GM19372 (cell line): ENCODE results near the gene ERGIC3.

Experiments
- ATAC-seq: cut with Tn5 transposase; IDR thresholded peaks from one replicate; pipeline ENCODE4 v1.9.1; 2021; ENCODE audit warnings: mild to moderate bottlenecking, low read depth, moderate library complexity; ENCODE audit not compliant: unreplicated experiment

Gene ERGIC3

DNA sequence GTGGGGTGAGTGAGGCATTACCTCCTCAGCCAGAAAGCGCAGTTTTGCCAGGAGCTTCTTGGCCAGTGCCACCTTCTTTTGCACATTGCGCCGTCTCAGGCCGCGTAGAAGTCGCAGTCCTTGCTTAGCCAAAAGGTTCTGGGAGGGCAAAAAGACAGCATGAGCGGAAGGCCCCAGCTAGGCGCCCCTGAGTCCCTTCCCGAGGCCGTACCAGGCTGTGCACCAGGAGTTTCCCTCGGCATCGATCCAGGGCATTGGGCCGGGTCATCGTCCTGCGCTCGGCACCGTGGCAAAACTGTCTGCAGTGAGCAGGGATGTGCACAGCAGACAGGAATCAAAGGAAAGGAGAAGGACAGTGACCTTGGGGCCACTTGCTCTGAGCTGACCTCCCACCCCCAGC is 53.6 kb downstream of the ERGIC3 start:
- ATAC-seq, result no peak

DNA sequence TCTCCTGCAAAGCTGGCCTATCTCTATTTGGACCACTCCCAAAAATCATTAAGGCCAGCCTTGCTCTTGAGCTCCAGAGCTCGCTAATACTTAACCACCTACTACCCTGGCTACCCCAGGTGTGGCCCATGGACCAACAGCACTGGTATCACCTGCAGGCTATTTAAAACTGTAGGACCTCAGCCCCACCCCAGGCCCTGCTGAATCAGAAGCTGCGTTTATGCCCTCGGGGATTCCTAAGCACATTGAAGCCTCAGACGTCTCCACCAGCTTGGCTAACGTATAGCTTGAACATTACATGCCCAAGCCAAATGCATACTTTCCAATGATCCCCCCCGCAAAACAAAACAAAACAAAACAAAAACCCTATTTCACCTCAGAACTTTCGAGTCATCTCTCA is 54.0 kb downstream of the ERGIC3 start:
- ATAC-seq, result no peak

- no peak for ATAC-seq
These were observed 55.3 kb downstream of the ERGIC3 start for GRCh38 chr20:35597186-35597585.

DNA sequence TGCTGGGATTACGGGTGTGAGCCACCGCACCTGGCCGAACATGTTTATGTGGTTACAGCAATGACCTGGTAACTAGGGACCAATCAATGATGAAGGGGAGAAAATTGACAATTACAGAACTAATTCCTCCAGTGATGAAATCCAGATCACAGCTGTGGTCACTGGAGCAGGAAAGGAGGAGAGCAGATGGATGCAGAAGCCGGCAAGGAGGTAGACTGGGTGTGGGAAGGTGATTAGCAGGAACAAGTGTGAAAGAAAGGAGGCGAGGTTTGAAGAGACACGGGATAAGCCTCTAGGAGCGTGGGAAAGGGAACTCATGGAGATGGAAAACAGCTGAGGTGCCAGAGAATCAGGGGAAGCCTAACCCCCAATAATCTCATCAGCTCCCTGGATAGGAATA is 56.6 kb downstream of the ERGIC3 start:
- no peak for ATAC-seq

- no peak for ATAC-seq
These were observed 57.3 kb downstream of the ERGIC3 start for GRCh38 chr20:35598899-35599775.

DNA sequence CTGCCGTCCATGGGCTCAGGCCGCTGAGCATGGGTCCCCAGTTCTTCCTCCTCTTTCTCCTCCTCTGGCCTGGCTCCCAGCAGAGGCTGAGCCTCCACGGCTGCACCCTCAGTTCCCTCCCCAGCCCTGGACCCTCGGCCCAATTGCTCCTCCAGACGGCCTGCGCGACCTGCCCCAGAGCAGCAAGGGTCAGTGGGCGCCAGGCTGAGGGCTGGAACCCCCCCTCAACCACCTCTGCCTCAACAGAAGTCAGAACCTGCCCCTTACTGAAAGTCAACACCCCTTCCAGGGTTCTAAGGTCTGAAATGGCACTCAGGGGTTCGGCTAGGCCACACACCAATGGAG is 57.9 kb downstream of the ERGIC3 start:
- ATAC-seq, result no peak

DNA sequence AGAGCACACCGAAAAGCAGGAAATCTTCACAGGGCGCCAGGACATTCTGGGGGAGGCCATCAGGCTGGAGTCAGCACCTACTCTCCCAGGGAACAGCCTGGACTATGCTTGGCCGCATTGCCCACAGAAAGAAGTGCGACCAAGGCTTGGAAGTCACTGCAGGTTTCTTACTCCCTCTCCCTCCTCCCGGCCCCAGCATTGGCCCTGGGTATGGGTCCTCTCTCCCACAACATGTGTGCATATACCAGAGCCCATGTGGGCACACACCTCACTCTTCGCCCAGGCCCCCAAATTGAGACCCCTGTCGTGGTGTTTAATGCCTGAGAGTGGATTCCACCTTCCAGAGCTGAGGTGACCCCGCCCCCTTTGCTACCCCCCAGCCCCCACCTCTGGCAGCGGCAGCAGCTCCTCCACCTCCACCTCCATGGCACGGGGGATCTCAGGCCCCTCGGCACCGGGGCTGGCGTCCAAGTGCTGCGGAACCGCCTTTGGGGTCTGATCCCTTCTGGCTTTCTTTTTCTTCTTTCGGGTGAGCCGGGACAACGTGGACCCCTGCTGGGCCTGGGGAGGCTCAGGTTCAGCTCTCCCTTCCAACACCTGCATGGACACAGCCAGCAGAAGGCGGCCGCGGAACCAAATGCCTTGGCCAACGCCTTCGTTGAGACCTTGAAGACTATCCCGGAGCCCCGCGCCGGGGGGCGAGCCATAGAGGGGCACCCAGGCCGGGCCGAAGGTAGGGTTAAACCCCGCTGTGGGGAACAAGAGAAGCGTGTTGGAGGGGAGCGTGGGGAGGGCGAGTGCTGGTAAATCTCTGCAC is 58.5 kb downstream of the ERGIC3 start:
- ATAC-seq, result no peak

GRCh38 chr20:35600993-35601973 is 59.4 kb downstream of the ERGIC3 start:
- no peak for ATAC-seq

- no peak for ATAC-seq
These were observed 60.1 kb downstream of the ERGIC3 start for GRCh38 chr20:35601990-35602389.

GRCh38 chr20:35602851-35603495 is 61.1 kb downstream of the ERGIC3 start:
- no peak for ATAC-seq

DNA sequence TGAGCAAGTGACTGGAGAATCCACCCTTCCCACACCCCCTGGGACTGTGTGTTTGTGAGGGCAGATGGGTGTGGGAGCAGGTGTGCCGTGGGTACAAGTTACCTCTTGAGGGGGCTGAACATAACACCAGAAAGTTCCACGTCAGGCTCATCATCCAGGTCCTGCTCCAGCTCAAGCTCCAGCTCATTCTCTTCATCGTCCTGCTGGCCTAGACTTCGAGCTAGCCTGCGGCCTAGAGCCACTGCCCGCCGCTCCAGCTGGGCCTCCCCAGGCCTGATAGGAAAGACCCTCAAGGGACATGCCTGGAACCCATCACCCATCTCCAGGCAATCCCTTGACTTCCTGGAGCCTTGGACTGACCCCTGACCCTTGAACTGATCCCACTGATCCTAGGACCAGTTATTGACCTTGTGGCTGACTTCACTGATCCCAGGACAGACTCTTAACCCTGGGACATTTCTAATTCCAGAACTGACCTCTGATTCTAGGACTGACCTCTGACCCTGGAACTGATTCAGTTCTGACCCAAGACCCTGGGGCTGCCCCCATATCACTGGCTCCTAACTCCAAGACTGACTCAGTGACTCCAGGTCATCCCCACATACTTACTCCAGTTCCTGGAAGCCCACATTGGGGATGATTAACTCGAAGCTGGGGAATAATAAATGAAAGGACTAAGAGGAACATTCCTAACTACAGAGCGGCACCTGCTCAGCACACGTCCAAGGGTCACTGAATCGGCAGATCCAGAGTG is 62.0 kb downstream of the ERGIC3 start:
- no peak for ATAC-seq

DNA sequence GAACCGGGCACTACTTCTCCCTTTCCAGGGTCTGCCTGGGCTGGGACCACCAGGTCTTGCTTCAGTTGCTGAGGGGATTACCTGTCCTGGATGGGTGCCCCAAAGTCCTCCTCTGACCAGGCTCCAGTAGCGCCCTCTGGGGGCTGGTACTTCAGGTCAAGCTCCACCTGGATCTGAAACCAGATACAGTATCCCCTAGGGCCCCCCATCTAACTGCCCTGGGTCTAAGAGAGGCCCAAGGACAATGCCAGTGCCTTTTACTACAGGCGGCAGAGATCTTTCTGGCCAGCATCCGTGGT is 62.5 kb downstream of the ERGIC3 start:
- ATAC-seq, result no peak

DNA sequence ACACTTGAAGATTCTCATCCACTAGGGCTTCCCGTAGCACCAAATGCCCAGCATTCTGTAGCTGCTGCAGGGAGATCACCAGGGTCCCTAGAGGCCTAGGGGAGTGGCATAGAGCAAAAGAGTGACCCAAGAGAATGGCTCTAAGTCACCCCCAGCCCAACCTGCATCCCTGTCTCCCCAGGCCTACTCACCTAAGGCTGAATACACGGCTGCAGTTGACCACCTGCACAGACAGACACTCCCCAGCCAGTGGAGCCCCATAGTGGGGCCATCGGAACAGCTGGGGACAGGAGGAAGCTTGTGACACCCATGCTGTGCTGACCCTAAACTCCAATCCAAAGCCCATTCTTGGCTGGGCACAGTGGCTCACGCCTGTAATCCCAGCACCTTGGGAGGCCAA is 64.2 kb downstream of the ERGIC3 start:
- no peak for ATAC-seq
